VCaP (cell line): Measurements from ENCODE around the gene GRID2.

Experiments
- H3K27ac ChIP-seq: fragments of 450-650 bp; 2 replicates; pipeline ENCODE4 v1.5.1; 2017
- CTCF ChIP-seq: fragments of 450-650 bp; conservative IDR thresholded peaks from 2 replicates; pipeline ENCODE4 v1.5.1; 2017; ENCODE audit warnings: mild to moderate bottlenecking, moderate library complexity

Gene GRID2

GRCh38 chr4:93127489-93127888 is 823.7 kb downstream of the GRID2 start:
- no peak overlapping the region for H3K27ac ChIP-seq
- TF ChIP-seq CTCF: no peak

- no peak for TF ChIP-seq CTCF
- no peak overlapping the region for H3K27ac ChIP-seq
Measured at GRCh38 chr4:93132631-93133030, 828.9 kb downstream of the GRID2 start.

GRCh38 chr4:93139118-93139517 is 835.4 kb downstream of the GRID2 start:
- TF ChIP-seq CTCF: no peak
- H3K27ac ChIP-seq: no peak overlapping the region

GRCh38 chr4:93143902-93144301 is 840.1 kb downstream of the GRID2 start:
- no peak overlapping the region for H3K27ac ChIP-seq
- no peak for TF ChIP-seq CTCF

GRCh38 chr4:93144644-93145043 is 840.9 kb downstream of the GRID2 start:
- H3K27ac ChIP-seq: no peak overlapping the region
- TF ChIP-seq CTCF: no peak

GRCh38 chr4:93147524-93148212 is 843.9 kb downstream of the GRID2 start:
- no peak overlapping the region for H3K27ac ChIP-seq
- TF ChIP-seq CTCF: no peak

- no peak for TF ChIP-seq CTCF
- H3K27ac ChIP-seq: no peak overlapping the region
Measured at GRCh38 chr4:93152491-93152890, 848.7 kb downstream of the GRID2 start.
